ENCODE data around the gene DLGAP1. TPM values are rescaled to one million over a fixed set of nuclear protein-coding genes. Genes with fewer than 3 reads are reported as not detected.

DLGAP1 gene
- total RNA-seq, 3 donors from 2014 or later = 0.96 to 17.6 (median 5.2) TPM

DNA sequence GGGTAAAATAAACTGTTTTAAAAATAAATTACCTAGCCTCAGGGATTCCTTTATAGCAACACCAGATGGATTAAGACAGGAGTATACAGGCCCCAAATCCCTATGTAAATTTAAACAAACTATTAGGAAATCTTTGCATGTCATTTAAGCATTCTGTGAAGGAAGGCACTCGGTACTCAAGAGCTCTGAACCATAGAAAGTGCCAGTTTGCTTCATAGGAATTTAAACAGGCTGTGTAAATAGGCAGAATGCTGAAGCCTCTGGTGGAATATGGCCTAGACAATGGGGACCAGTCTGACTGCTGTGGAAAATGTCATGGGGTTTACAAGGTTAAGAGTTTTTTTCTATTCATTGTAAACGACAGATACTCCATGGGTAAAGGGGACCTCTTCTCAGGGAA, 377.4 kb downstream of the DLGAP1 start:
- Histone ChIP-seq H3K27me3 (no peaks in the 10 kb centered on the region), H3K36me3 (no peaks in the 10 kb centered on the region), H3K9me3 (no peaks in the 10 kb centered on the region), H3K4me1 (no peaks in the 10 kb centered on the region), H3K4me3 (no peak overlapping the region), H3K27ac (no peak overlapping the region)
- intact Hi-C loops (cut with DNase I; ENCODE audit: low total_unique reads) = no loop called here
- no peak for DNase-seq (ENCODE audit: low spot score in 2 of 2)
- TF ChIP-seq POLR2A (IDR thresholded peaks at IDR 0.05) (no peak), POLR2AphosphoS5 (IDR thresholded peaks at IDR 0.05) (no peak)
- TF ChIP-seq, protein P1, sequence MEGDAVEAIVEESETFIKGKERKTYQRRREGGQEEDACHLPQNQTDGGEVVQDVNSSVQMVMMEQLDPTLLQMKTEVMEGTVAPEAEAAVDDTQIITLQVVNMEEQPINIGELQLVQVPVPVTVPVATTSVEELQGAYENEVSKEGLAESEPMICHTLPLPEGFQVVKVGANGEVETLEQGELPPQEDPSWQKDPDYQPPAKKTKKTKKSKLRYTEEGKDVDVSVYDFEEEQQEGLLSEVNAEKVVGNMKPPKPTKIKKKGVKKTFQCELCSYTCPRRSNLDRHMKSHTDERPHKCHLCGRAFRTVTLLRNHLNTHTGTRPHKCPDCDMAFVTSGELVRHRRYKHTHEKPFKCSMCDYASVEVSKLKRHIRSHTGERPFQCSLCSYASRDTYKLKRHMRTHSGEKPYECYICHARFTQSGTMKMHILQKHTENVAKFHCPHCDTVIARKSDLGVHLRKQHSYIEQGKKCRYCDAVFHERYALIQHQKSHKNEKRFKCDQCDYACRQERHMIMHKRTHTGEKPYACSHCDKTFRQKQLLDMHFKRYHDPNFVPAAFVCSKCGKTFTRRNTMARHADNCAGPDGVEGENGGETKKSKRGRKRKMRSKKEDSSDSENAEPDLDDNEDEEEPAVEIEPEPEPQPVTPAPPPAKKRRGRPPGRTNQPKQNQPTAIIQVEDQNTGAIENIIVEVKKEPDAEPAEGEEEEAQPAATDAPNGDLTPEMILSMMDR (IDR thresholded peaks at IDR 0.05) = no peak

DNA sequence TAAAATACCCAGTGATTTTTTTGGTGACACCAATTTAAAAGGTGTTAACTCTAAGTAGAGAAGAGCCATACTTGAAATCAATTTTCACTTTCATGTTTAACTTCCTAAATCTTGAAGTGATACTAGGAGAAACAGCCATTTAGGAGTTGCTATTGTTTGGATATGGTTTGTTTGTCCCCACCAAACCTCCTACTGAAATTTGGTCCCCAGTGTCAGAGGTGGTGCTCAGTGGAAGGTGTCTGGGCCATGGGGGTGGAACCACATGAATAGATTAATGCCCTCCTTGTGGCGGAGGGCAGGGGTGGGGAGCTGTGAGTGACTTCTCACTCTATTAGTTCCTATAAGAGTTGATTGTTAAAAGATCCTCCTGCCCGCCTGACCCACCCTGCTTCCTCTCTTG, 377.9 kb downstream of the DLGAP1 start:
- H3K4me3 ChIP-seq = no peak overlapping the region
- no peaks in the 10 kb centered on the region for H3K4me1 ChIP-seq
- no peak overlapping the region for H3K27ac ChIP-seq
- DNase-seq (ENCODE audit: low spot score in 2 of 2) = no peak
- intact Hi-C loops (cut with DNase I; ENCODE audit: low total_unique reads) = no loop called here
- no peaks in the 10 kb centered on the region for H3K36me3 ChIP-seq
- no peaks in the 10 kb centered on the region for H3K9me3 ChIP-seq
- TF ChIP-seq POLR2AphosphoS5 (IDR thresholded peaks at IDR 0.05) (no peak), POLR2A (IDR thresholded peaks at IDR 0.05) (no peak)
- TF ChIP-seq, protein P1 (IDR thresholded peaks at IDR 0.05) = no peak
- H3K27me3 ChIP-seq = no peaks in the 10 kb centered on the region

DNA sequence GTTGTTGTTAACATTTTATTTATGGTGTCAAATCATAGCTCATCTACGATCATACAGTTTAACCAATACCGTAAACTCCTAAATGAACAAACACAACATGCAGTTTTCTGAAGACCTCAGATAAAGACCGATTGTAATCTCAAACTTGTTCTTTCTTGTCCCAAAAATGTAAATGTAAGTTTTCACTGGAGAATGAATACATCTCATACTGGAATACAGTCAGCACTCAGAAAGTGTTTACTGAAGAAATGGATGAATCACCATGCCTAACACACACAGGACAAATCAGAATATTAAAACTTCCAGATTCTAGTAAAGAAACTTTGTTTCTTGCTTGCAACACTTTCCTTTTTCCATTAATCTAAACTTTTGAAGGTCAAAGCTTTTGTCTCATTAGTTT, 380.5 kb downstream of the DLGAP1 start:
- Histone ChIP-seq H3K4me3 (no peak overlapping the region), H3K36me3 (no peaks in the 10 kb centered on the region), H3K4me1 (no peaks in the 10 kb centered on the region), H3K9me3 (no peaks in the 10 kb centered on the region), H3K27me3 (no peaks in the 10 kb centered on the region), H3K27ac (no peak overlapping the region)
- intact Hi-C loops (cut with DNase I; ENCODE audit: low total_unique reads) = no loop called here
- TF ChIP-seq, protein P1 (IDR thresholded peaks at IDR 0.05) = no peak
- TF ChIP-seq POLR2A (IDR thresholded peaks at IDR 0.05) (no peak), POLR2AphosphoS5 (IDR thresholded peaks at IDR 0.05) (no peak)
- no peak for DNase-seq (ENCODE audit: low spot score in 2 of 2)

DNA sequence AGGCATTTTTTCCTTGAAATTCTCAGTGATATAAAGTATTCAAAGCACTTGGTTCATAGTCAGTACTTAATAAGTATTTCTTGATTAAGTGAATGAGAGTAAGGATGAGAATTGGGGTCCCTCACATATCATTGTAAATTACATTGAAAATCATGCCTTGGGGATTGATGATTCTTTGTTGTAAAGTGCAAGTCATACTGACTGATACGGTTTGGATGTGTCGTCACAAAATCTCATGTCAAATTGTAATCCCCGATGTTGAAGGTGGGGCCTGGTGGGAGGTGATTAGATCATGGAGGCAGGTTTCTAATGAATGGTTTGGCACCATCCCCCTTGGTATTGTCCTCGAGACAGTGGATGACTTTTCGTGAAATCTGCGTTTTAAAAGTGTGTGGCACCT, 385.9 kb downstream of the DLGAP1 start:
- DNase-seq (ENCODE audit: low spot score in 2 of 2) = no peak
- TF ChIP-seq POLR2AphosphoS5 (IDR thresholded peaks at IDR 0.05) (no peak), POLR2A (IDR thresholded peaks at IDR 0.05) (no peak)
- TF ChIP-seq, protein P1 (IDR thresholded peaks at IDR 0.05) = no peak
- Histone ChIP-seq H3K9me3 (no peaks in the 10 kb centered on the region), H3K4me3 (no peak overlapping the region), H3K4me1 (no peaks in the 10 kb centered on the region), H3K27ac (no peak overlapping the region), H3K27me3 (no peaks in the 10 kb centered on the region), H3K36me3 (no peaks in the 10 kb centered on the region)
- intact Hi-C loops (cut with DNase I; ENCODE audit: low total_unique reads) = no loop called here

DNA sequence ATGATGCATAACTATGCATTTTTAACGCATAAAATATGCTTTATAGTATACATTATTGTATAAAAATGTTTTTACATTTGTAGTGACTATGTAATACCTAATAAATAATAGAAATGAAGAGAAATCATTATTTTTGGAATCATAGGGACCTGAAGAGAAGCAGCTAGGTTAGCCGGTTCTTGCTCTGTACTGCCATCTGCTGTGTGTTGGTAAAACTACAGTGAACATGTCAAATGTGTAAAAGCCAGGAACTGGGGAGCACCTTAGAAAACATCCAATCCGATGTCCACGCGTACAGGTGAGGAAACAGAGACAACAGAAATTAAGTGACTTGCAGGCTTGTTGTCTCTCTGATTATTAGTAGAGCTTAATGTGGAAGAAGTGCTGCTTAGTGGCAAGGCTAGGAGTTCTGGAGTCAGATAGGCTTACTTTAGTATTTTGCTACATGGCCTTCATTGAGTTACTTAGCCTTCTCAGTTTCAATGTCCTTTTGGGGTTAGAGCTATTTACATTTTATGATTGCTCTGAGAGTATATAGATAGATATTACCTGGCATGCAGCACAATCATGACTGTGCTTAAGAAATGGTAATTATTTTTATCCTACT, 386.5 kb downstream of the DLGAP1 start:
- Histone ChIP-seq H3K27ac (no peak overlapping the region), H3K27me3 (no peaks in the 10 kb centered on the region), H3K4me3 (no peak overlapping the region), H3K36me3 (no peaks in the 10 kb centered on the region), H3K9me3 (no peaks in the 10 kb centered on the region), H3K4me1 (no peaks in the 10 kb centered on the region)
- intact Hi-C loops (cut with DNase I; ENCODE audit: low total_unique reads) = no loop called here
- TF ChIP-seq, protein P1 (IDR thresholded peaks at IDR 0.05) = peak in 2 of 3 donors; percentile 39 to 47
- TF ChIP-seq POLR2AphosphoS5 (IDR thresholded peaks at IDR 0.05) = no peak
- DNase-seq (ENCODE audit: low spot score in 2 of 2) = no peak

All from breast epithelium (tissue), 4 donors.